Mucosa of descending colon (tissue), 3 donors: ENCODE measurements around the gene DLGAP1. TPM values are rescaled to one million over a fixed set of nuclear protein-coding genes. Genes with fewer than 3 reads are reported as not detected.

Experiments
- ATAC-seq: fragments of 200-7000 bp; cut with Tn5 transposase; one replicate; pipeline ENCODE4 v1.9.1; 2020; ENCODE audit warnings: mild to moderate bottlenecking, moderate library complexity
- DNase-seq, 3 donors: peaks; one replicate each; pipeline ENCODE4 v3.0.0-alpha.2; 2020
- H3K36me3 ChIP-seq: fragments of 200-600 bp; one replicate; pipeline ENCODE4 v1.8.0; 2021; ENCODE audit warnings: low read depth, mild to moderate bottlenecking
- H3K4me1 ChIP-seq: fragments of 200-600 bp; one replicate; pipeline ENCODE4 v1.8.0; 2021; ENCODE audit warnings: low read depth, mild to moderate bottlenecking
- H3K4me3 ChIP-seq: fragments of 200-600 bp; one replicate; pipeline ENCODE4 v1.8.0; 2021; ENCODE audit warnings: mild to moderate bottlenecking
- H3K9me3 ChIP-seq: fragments of 200-600 bp; one replicate; pipeline ENCODE4 v1.8.0; 2021; ENCODE audit warnings: mild to moderate bottlenecking
- CTCF ChIP-seq: fragments of 200-600 bp; IDR thresholded peaks from one replicate; pipeline ENCODE4 v1.8.0; 2022; ENCODE audit warnings: antibody characterized with exemption, mild to moderate bottlenecking
- intact Hi-C, 2 donors: fragments of 100-400 bp; cut with DNase I in 1 of 2; cut with micrococcal nuclease in 1 of 2; formaldehyde crosslinking; loops; one replicate each; pipeline versions ENCODE4 v1.11.0 to v1.11.1; 2022; cut with DNase I, micrococcal nuclease
- total RNA-seq, 3 donors: library from RNA; stranded (reverse); fragmentation: NEBNext Ultra II Directional in 2 of 3; extraction: Animal tissue kit (Norgen Biotek cat#: 25700) in 2 of 3; gene quantifications; one replicate each; pipeline versions ENCODE4 v1.2.1 to v1.2.4, GENCODE V29; 2021 to 2023
- donor health status: DM: no; HTN: no; CAD: no; lungs with moderate emphysema.
- donor health status: DM: no; HTN: no; CAD: no.
- donor health status: DM: no; HTN: yes; CAD: no.

The DLGAP1 gene
- total RNA-seq, 3 donors from 2014 or later = 0.46 to 6.8 (median 4.1) TPM

- TF ChIP-seq CTCF = no peak
- Histone ChIP-seq H3K9me3 (no peaks in the 10 kb centered on the region), H3K4me1 (no peaks in the 10 kb centered on the region), H3K36me3 (no peaks in the 10 kb centered on the region), H3K4me3 (no peak overlapping the region)
- DNase-seq = no peak
- no peak for ATAC-seq
- intact Hi-C loops = no loop called here
Measured at GRCh38 chr18:4357579-4357978, 97.5 kb downstream of the DLGAP1 start.

- H3K4me3 ChIP-seq = no peak overlapping the region
- intact Hi-C loops = no loop called here
- no peaks in the 10 kb centered on the region for H3K4me1 ChIP-seq
- no peak for TF ChIP-seq CTCF
- H3K36me3 ChIP-seq = no peaks in the 10 kb centered on the region
- ATAC-seq (no peak), DNase-seq (no peak)
- no peaks in the 10 kb centered on the region for H3K9me3 ChIP-seq
Measured at GRCh38 chr18:4356929-4357328, 98.2 kb downstream of the DLGAP1 start.

GRCh38 chr18:4353853-4354418 lies 101.2 kb downstream of the DLGAP1 start:
- no peak for TF ChIP-seq CTCF
- Histone ChIP-seq H3K4me1 (no peaks in the 10 kb centered on the region), H3K36me3 (no peaks in the 10 kb centered on the region), H3K9me3 (no peaks in the 10 kb centered on the region), H3K4me3 (no peak overlapping the region)
- DNase-seq (no peak), ATAC-seq (no peak)
- intact Hi-C loops = no loop called here

GRCh38 chr18:4352746-4353551 lies 102.2 kb downstream of the DLGAP1 start:
- Histone ChIP-seq H3K36me3 (no peaks in the 10 kb centered on the region), H3K4me3 (no peak overlapping the region), H3K4me1 (no peaks in the 10 kb centered on the region), H3K9me3 (no peaks in the 10 kb centered on the region)
- intact Hi-C loops = no loop called here
- no peak for TF ChIP-seq CTCF
- DNase-seq (no peak), ATAC-seq (no peak)

GRCh38 chr18:4351005-4351404 lies 104.1 kb downstream of the DLGAP1 start:
- Histone ChIP-seq H3K4me3 (no peak overlapping the region), H3K4me1 (no peaks in the 10 kb centered on the region), H3K36me3 (no peaks in the 10 kb centered on the region), H3K9me3 (no peaks in the 10 kb centered on the region)
- TF ChIP-seq CTCF = no peak
- intact Hi-C loops = no loop called here
- ATAC-seq (no peak), DNase-seq (no peak)
